ENCODE measurements around the gene RNF223. TPM values are rescaled to one million over a fixed set of nuclear protein-coding genes. Genes with fewer than 3 reads are reported as not detected.

The RNF223 gene
- total and polyA plus RNA-seq, 2 of the 13 experiments (the other 11 are each of a cell fraction or from before 2014, with no cell fraction given): 0.03 TPM; not detected in 1

DNA sequence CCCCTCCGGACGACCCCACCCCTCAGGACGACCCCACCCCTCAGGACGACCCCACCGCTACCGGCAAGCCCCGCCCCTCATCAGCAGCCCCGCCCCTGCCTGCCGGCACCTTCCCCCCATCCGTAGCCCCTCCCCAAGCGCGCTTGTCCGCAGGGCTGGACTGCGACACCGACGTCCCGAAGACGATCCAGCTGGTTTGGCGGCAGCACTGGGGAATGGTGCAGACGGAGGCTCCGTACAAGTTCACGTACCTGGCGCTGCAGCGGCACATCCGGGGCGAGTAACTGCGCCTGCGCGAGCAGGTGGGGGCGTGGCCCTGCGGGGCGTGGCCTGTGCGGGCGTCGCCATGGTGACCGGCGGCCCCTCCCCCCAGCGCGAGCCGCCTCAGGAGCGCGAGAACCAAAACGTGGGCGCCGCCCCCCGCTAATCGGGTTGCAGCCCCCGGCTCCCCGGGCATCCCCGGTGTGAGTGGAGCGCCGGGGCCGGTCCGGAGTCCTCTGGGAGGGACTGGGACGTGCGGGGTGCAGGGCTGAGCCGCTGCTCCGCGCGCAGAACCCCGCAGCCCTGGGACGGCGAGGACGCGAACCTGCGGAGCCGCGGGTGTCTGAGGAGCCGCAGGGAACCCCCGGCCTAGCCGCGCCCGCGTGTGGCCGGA, 4.9 kb downstream of the RNF223 start (continued):
- peak; percentile 61; the same call in 1 of the 2 replicates for TF ChIP-seq ETV5 (CRISPR knock-in tag; IDR thresholded peaks at IDR 0.05; ENCODE audit: borderline replicate concordance)
- peak; percentile 87; the same call in 2 of the 3 replicates for TF ChIP-seq MXI1 (IDR thresholded peaks at IDR 0.05; ENCODE audit: borderline replicate concordance, low read depth, low read length)
- TF ChIP-seq ZNF816 (CRISPR knock-in tag; IDR thresholded peaks at IDR 0.05; ENCODE audit: borderline replicate concordance): no peak
- TF ChIP-seq ZNF543 (CRISPR knock-in tag; IDR thresholded peaks at IDR 0.05): 0 out of 2 replicates have a peak, but pooled peaks have one; percentile 29
- no peak for TF ChIP-seq SRY (CRISPR knock-in tag; IDR thresholded peaks at IDR 0.05)
- TF ChIP-seq EED (CRISPR knock-in tag; IDR thresholded peaks at IDR 0.05): no peak
- TF ChIP-seq TCF7L2 (IDR thresholded peaks at IDR 0.05; ENCODE audit: low read depth, low read length): no peak
- 0 out of 2 replicates have a peak, but pooled peaks have one; percentile 17 for TF ChIP-seq PITX1 (CRISPR knock-in tag; IDR thresholded peaks at IDR 0.05)
- no peak for TF ChIP-seq CC2D1A (CRISPR knock-in tag; IDR thresholded peaks at IDR 0.05)
- no peak for TF ChIP-seq ZSCAN29 (CRISPR knock-in tag; conservative IDR thresholded peaks at IDR 0.05)
- TF ChIP-seq HCFC1 (IDR thresholded peaks at IDR 0.05; ENCODE audit: low read depth, low read length): no peak
- TF ChIP-seq, protein P1, sequence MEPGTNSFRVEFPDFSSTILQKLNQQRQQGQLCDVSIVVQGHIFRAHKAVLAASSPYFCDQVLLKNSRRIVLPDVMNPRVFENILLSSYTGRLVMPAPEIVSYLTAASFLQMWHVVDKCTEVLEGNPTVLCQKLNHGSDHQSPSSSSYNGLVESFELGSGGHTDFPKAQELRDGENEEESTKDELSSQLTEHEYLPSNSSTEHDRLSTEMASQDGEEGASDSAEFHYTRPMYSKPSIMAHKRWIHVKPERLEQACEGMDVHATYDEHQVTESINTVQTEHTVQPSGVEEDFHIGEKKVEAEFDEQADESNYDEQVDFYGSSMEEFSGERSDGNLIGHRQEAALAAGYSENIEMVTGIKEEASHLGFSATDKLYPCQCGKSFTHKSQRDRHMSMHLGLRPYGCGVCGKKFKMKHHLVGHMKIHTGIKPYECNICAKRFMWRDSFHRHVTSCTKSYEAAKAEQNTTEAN (CRISPR knock-in tag; conservative IDR thresholded peaks at IDR 0.05): no peak
- TF ChIP-seq, protein P2, sequence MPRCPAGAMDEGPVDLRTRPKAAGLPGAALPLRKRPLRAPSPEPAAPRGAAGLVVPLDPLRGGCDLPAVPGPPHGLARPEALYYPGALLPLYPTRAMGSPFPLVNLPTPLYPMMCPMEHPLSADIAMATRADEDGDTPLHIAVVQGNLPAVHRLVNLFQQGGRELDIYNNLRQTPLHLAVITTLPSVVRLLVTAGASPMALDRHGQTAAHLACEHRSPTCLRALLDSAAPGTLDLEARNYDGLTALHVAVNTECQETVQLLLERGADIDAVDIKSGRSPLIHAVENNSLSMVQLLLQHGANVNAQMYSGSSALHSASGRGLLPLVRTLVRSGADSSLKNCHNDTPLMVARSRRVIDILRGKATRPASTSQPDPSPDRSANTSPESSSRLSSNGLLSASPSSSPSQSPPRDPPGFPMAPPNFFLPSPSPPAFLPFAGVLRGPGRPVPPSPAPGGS (CRISPR knock-in tag; IDR thresholded peaks at IDR 0.05): peak; percentile 53; the same call in 1 of the 2 replicates
- TF ChIP-seq, protein P3, sequence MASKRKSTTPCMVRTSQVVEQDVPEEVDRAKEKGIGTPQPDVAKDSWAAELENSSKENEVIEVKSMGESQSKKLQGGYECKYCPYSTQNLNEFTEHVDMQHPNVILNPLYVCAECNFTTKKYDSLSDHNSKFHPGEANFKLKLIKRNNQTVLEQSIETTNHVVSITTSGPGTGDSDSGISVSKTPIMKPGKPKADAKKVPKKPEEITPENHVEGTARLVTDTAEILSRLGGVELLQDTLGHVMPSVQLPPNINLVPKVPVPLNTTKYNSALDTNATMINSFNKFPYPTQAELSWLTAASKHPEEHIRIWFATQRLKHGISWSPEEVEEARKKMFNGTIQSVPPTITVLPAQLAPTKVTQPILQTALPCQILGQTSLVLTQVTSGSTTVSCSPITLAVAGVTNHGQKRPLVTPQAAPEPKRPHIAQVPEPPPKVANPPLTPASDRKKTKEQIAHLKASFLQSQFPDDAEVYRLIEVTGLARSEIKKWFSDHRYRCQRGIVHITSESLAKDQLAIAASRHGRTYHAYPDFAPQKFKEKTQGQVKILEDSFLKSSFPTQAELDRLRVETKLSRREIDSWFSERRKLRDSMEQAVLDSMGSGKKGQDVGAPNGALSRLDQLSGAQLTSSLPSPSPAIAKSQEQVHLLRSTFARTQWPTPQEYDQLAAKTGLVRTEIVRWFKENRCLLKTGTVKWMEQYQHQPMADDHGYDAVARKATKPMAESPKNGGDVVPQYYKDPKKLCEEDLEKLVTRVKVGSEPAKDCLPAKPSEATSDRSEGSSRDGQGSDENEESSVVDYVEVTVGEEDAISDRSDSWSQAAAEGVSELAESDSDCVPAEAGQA (IDR thresholded peaks at IDR 0.05; ENCODE audit: low read depth): no peak
- TF ChIP-seq, protein P3 (CRISPR knock-in tag; IDR thresholded peaks at IDR 0.05; ENCODE audit: borderline replicate concordance): no peak
- no peak for TF ChIP-seq MTA1 (CRISPR knock-in tag; IDR thresholded peaks at IDR 0.05; ENCODE audit: borderline replicate concordance)
- no peak for TF ChIP-seq RFXAP (CRISPR knock-in tag; IDR thresholded peaks at IDR 0.05; ENCODE audit: borderline replicate concordance)
- no peak for TF ChIP-seq RAD51 (IDR thresholded peaks at IDR 0.05; ENCODE audit: borderline replicate concordance)
- no peak; the same call in 1 of the 2 replicates for TF ChIP-seq ZNF205 (CRISPR knock-in tag; IDR thresholded peaks at IDR 0.05)

Measured in HepG2 (cell line).